HEK293 (cell line): ENCODE measurements around the gene DDIT3.

Source experiments
- ZNF211 ChIP-seq: fragments of 450-650 bp; formaldehyde crosslinking; IDR thresholded peaks from 2 replicates; pipeline ENCODE4 v1.5.1; 2016; ENCODE audit warnings: low read depth, missing biosample characterization, missing genetic modification characterization
- ZNF48 ChIP-seq: fragments of 450-650 bp; formaldehyde crosslinking; IDR thresholded peaks from 2 replicates; pipeline ENCODE4 v1.5.1; 2016; ENCODE audit warnings: missing biosample characterization, missing genetic modification characterization
- TF ChIP-seq, protein P1 (sequence below): fragments of 450-650 bp; formaldehyde crosslinking; IDR thresholded peaks from 2 replicates; pipeline ENCODE4 v1.5.1; 2016; ENCODE audit warnings: missing biosample characterization, missing genetic modification characterization

- TF ChIP-seq ZNF211 (tag by site-specific recombination) (no peak), ZNF48 (tag by site-specific recombination) (no peak)
- TF ChIP-seq, protein P1, sequence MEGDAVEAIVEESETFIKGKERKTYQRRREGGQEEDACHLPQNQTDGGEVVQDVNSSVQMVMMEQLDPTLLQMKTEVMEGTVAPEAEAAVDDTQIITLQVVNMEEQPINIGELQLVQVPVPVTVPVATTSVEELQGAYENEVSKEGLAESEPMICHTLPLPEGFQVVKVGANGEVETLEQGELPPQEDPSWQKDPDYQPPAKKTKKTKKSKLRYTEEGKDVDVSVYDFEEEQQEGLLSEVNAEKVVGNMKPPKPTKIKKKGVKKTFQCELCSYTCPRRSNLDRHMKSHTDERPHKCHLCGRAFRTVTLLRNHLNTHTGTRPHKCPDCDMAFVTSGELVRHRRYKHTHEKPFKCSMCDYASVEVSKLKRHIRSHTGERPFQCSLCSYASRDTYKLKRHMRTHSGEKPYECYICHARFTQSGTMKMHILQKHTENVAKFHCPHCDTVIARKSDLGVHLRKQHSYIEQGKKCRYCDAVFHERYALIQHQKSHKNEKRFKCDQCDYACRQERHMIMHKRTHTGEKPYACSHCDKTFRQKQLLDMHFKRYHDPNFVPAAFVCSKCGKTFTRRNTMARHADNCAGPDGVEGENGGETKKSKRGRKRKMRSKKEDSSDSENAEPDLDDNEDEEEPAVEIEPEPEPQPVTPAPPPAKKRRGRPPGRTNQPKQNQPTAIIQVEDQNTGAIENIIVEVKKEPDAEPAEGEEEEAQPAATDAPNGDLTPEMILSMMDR (tag by site-specific recombination), result no peak
Measured at GRCh38 chr12:57490126-57490525, 30.2 kb downstream of the DDIT3 start.
